Prostate gland (tissue), 2 donors: ENCODE results near the gene PRKRIP1. TPM values are rescaled to one million over a fixed set of nuclear protein-coding genes. Genes with fewer than 3 reads are reported as not detected.
"Not testable (repeated sequence)": the region's sequence is repeated elsewhere in the genome, so short reads cannot be mapped to it uniquely, and the experiment has no call there.

Experiments
- DNase-seq: peaks from one replicate; pipeline ENCODE4 v3.0.0-alpha.2; 2019; ENCODE audit warnings: low spot score
- H3K27ac ChIP-seq, 2 donors: fragments of 200-600 bp; sonication (generic); 2 replicates each; pipeline ENCODE4 v1.5.1; 2017 to 2019
- H3K27me3 ChIP-seq: fragments of 200-600 bp; sonication (generic); replicated peaks from 2 replicates; pipeline ENCODE4 v1.5.1; 2019; ENCODE audit not compliant: insufficient read depth
- H3K36me3 ChIP-seq, 2 donors: fragments of 200-600 bp; sonication (generic); 1 replicate in 1 of 2; 2 replicates in 1 of 2; pipeline versions ENCODE4 v1.5.1 to v1.8.1; 2017 to 2019
- H3K4me1 ChIP-seq: fragments of 200-600 bp; sonication (generic); replicated peaks from 2 replicates; pipeline ENCODE4 v1.5.1; 2019
- H3K4me3 ChIP-seq, 2 donors: fragments of 200-600 bp; sonication (generic); 2 replicates each; pipeline ENCODE4 v1.5.1; 2017 to 2019
- H3K9me3 ChIP-seq: fragments of 200-600 bp; sonication (generic); 2 replicates; pipeline ENCODE4 v1.5.1; 2017
- POLR2A ChIP-seq: fragments of 450-650 bp; IDR thresholded peaks from one replicate; pipeline ENCODE4 v1.6.1; 2016; ENCODE audit warnings: antibody characterized with exemption, mild to moderate bottlenecking
- POLR2AphosphoS5 ChIP-seq: sonication (generic); formaldehyde crosslinking; IDR thresholded peaks from one replicate; pipeline ENCODE4 v1.6.1; 2017; ENCODE audit warnings: antibody characterized with exemption
- WGBS: methylation state at CpG from one replicate; pipeline ENCODE4 v1.1.5; 2018; 5-methylcytosine and 5-hydroxymethylcytosine counted together
- intact Hi-C: fragments of 100-400 bp; cut with DNase I; formaldehyde crosslinking; loops from one replicate; pipeline ENCODE4 v1.14.2; 2022
- total RNA-seq, 2 donors: library from RNA; depleted of rRNA; stranded (reverse); fragments of >200 nt; gene quantifications; one replicate each; pipeline ENCODE4 v1.1.0, GENCODE V29; 2016
- TF ChIP-seq, protein P1 (sequence below), 4 experiments: fragments of 200-600 bp in 2 of 4; fragments of 450-650 bp in 2 of 4; sonication (generic) in 2 of 4; IDR thresholded peaks; 1 replicate in 3 of 4; 2 replicates in 1 of 4; pipeline ENCODE4 v1.5.1; 2016 to 2019; ENCODE audit warnings: antibody characterized with exemption in 4 of 4, mild to moderate bottlenecking in 2 of 4, moderate library complexity in 2 of 4

Gene PRKRIP1, protein sequence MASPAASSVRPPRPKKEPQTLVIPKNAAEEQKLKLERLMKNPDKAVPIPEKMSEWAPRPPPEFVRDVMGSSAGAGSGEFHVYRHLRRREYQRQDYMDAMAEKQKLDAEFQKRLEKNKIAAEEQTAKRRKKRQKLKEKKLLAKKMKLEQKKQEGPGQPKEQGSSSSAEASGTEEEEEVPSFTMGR
- total RNA-seq, result 10 to 100 TPM; 31.6 to 50.1 TPM

DNA sequence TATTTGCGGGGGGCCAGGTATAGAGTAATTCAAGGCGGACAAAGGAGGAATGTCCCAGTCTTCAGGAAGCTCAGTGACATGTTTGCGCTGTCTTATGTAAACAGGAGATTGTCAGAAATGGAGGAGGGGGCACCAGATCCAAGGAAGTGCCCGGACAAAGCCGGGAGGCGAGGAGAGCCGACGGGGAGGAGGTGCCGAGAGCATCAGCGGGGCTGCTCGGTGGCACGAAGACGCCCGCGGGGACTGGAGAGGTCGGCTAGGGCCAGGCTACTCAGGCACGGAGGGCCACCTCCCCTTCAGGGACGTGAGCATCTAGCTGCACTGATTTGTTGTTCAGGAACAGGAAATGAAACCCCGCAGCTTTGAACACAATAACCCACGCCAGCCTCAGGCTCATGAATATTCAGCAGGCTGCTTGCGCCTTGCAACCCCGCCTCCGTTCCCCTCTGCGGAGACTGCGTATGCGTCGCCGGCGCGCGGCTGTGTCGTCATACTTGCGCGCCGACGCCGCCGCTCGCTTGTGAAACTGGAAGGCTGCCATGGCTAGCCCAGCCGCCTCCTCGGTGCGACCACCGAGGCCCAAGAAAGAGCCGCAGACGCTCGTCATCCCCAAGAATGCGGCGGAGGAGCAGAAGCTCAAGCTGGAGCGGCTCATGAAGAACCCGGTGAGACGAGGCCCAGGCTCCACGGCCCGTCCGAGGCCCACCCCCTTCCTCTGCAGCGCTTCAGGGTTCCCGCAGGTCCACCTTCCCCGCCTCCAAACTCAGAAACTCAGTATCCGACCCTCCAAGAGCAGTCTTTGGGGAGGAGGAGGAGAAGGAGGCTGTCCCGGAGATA is at the start of gene PRKRIP1:
Gene PRKRIP1, plus strand, starts transcription at position 491 of the 837 bp plus-strand sequence. Its CDS starts 49 bp downstream, at position 540.
- TF ChIP-seq POLR2A (peak; percentile 60), POLR2AphosphoS5 (peak; percentile 86)
- TF ChIP-seq, protein P1, sequence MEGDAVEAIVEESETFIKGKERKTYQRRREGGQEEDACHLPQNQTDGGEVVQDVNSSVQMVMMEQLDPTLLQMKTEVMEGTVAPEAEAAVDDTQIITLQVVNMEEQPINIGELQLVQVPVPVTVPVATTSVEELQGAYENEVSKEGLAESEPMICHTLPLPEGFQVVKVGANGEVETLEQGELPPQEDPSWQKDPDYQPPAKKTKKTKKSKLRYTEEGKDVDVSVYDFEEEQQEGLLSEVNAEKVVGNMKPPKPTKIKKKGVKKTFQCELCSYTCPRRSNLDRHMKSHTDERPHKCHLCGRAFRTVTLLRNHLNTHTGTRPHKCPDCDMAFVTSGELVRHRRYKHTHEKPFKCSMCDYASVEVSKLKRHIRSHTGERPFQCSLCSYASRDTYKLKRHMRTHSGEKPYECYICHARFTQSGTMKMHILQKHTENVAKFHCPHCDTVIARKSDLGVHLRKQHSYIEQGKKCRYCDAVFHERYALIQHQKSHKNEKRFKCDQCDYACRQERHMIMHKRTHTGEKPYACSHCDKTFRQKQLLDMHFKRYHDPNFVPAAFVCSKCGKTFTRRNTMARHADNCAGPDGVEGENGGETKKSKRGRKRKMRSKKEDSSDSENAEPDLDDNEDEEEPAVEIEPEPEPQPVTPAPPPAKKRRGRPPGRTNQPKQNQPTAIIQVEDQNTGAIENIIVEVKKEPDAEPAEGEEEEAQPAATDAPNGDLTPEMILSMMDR (IDR thresholded peaks at IDR 0.05), result peak in 1 of 4 experiments; percentile 5
- Histone ChIP-seq H3K4me3 (peak within 1 kb of the TSS; percentile 87 to 89), H3K4me1 (peaks cover 5% of the 10 kb centered on the region), H3K27ac (peak within 1 kb of the TSS; percentile 89 to 92), H3K9me3 (no peaks in the 10 kb centered on the region), H3K36me3 (peaks cover 0 to 6% of the 10 kb centered on the region in 2 donors), H3K27me3 (no peaks in the 10 kb centered on the region)
- under 1% methylated on average over 56 of the region's 59 CpGs for WGBS
- DNase-seq, result peak; percentile 86
- intact Hi-C loops, result no loop called here

DNA sequence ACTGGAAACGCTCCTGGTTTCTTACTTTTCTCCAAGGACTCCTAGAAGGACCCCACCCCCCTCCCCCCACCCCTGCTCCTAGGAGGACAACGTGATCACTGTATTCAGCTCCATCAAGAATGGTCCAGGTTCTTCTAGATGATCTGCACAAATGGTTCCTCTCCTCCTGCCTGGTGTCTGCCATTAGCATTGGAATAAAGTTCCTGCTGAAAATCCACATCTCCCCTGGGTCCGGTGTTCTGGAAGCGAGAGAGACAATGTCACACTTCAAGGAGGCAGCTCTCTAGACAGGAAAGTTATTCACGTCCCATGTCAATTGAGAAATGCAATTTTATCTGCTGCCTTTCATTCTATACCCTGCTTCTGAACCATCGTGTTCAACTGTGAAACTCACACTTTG is 49.2 kb upstream of the PRKRIP1 start:
- H3K36me3 ChIP-seq, H3K9me3 ChIP-seq, H3K27me3 ChIP-seq, H3K4me3 ChIP-seq, intact Hi-C loops, H3K27ac ChIP-seq, DNase-seq, H3K4me1 ChIP-seq: not testable (repeated sequence)
- WGBS, result 99% methylated on average over 4 of the region's 6 CpGs

DNA sequence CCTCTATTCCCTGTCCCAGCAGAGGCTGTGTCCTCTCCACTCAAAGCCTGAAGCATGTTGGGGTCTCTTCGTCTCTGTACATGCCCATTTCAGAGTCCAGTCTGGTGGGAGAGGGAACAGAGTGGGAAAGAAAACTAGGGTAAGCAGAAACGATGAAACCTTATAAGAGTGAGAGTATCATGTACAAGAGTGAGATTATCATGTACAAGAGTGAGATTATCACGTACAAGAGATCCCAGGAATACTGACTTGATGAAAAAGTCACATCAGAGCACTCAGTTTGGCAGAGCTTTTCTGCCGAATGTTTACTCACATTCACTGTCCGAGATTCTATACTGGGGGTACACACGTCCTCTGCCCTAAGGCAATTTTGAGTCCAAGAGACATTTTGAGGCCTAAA is 39.8 kb upstream of the PRKRIP1 start, which contains the start of gene SPDYE6:
Gene SPDYE6, minus strand, starts transcription at position 101 of the 400 bp plus-strand sequence. CDS start 421 bp downstream, outside the sequence.
- WGBS, result no CpG with 5 or more reads among the region's 6 CpGs
- intact Hi-C loops, result not testable (repeated sequence)

DNA sequence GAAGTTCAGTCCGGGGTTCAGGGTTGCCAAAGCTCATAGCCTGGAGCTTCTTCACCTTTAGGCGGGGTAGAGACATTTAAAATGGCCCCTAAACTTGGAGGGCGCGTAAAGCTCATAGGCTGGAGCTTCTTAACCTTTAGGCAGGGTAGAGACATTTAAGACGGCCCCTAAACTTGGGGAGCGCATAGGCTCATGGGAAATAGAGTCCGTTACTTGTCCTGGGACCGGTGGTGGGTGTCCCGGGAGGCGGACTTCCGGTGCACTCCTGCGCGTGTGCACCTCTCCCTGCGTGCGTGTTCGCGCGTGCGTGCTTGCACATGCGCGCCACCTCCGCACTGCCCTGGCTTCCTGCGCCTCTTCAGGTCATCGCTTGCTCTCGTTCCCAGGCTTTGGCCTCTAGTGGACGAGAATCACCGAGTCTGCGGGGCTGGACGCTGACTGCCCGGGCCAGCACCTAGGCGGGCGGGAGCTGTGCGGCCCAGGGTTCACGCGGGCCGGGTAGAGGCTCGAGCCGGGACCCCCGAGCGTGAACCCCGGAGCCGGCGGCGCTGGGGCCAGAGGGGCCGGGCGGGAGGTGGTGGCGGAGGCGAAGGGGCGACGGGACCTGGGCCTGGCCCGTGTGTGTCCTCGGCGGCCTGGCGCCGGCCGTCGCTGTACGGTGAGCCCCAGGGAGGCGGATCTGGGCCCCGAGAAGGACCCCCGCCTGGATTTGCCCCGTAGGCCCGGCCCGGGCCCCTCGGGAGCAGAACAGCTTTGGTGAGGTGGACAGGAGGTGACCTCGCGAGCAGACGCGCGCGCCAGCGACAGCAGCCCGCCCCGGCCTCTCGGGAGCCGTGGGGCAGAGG is 32.4 kb upstream of the PRKRIP1 start:
- H3K4me1 ChIP-seq, H3K36me3 ChIP-seq, H3K27me3 ChIP-seq, H3K9me3 ChIP-seq, intact Hi-C loops: not testable (repeated sequence)
- peak; percentile 96 for DNase-seq
- peak overlapping the region; percentile 88 to 92 for H3K27ac ChIP-seq
- TF ChIP-seq POLR2A, result peak; percentile 67
- TF ChIP-seq POLR2AphosphoS5, result peak; percentile 99
- TF ChIP-seq, protein P1 (IDR thresholded peaks at IDR 0.05), result peak in 2 of 4 experiments; percentile 38 to 43
- under 1% methylated on average over 39 of the region's 76 CpGs for WGBS
- peak overlapping the region; percentile 83 to 88 for H3K4me3 ChIP-seq

More for the DNA sequence above, 39.8 kb upstream of the PRKRIP1 start, which contains the start of gene SPDYE6:
- not testable (repeated sequence) for H3K27me3 ChIP-seq, H3K4me1 ChIP-seq, H3K4me3 ChIP-seq, H3K9me3 ChIP-seq, H3K27ac ChIP-seq, H3K36me3 ChIP-seq, DNase-seq

DNA sequence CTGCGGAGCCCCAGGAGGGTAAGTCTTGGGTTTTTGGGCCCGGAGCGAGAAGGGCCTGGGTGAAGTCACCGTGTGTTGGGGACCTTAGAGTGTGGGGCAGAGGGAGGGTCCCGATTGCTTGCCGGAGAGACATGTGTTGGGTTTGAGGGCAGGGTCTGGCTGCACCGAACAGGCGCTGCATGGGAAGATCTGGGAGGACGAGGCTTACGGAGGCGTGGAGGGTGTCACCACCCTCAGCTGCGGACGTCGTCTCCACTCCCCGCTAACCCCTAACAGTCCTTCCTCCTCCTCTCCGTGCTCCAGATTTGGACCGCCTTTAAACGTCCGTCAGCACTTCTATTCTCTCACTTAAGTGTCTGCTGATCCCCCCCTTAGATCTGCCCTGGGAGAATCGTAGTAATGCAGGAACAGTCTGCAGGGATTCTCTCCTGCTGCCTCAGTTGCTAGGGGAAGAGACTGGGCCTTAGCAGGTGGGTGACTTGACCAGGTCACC is 31.7 kb upstream of the PRKRIP1 start:
- Histone ChIP-seq H3K4me3 (peak overlapping the region; percentile 83 to 88), H3K27ac (peak overlapping the region; percentile 88 to 92)
- H3K27me3 ChIP-seq, DNase-seq, H3K36me3 ChIP-seq, H3K9me3 ChIP-seq, H3K4me1 ChIP-seq, intact Hi-C loops: not testable (repeated sequence)
- under 1% methylated on average over 20 of the region's 20 CpGs for WGBS

DNA sequence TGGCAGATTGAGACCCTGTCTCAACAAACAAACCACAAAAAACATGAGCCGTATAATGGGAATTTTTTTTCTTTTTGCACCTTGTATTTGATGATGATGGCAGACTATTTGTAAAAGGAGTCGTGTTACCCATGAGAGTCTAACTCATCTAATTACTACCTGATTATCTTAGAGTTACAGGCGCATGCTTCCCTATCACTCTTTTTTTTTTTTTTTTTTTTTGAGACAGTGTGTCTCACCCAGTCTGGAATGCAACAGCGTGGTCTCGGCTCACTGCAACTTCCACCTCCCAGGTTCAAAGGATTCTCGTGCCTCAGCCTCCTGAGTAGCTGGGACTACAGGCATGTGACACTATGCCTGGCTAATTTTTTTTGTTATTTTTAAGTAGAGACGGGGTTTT is 30.8 kb upstream of the PRKRIP1 start:
- H3K9me3 ChIP-seq, H3K27ac ChIP-seq, H3K36me3 ChIP-seq, H3K4me3 ChIP-seq, H3K4me1 ChIP-seq, H3K27me3 ChIP-seq, intact Hi-C loops, DNase-seq: not testable (repeated sequence)
- WGBS, result 57% methylated on average over 7 of the region's 7 CpGs

DNA sequence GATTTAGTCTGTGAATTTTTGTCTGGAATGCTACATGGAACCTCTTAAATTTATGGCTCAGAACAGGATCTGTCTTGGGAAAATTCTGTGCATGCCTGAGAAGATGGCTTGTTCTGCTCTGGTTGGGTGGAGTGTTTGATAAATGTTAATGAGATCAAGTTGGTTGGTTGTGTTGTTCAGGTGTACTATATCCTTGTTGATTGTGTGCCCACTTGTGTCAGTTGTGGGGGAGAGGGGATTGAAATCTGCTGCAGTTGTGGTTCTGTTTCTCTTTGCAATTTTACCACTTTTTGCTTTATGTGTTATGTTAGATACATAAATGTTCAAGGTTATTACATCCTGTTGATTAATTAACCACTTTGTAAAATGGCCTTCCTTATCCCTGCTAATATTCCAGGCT is 26.1 kb upstream of the PRKRIP1 start:
- H3K4me3 ChIP-seq, intact Hi-C loops, H3K36me3 ChIP-seq, DNase-seq, H3K9me3 ChIP-seq, H3K27ac ChIP-seq, H3K27me3 ChIP-seq, H3K4me1 ChIP-seq: not testable (repeated sequence)

DNA sequence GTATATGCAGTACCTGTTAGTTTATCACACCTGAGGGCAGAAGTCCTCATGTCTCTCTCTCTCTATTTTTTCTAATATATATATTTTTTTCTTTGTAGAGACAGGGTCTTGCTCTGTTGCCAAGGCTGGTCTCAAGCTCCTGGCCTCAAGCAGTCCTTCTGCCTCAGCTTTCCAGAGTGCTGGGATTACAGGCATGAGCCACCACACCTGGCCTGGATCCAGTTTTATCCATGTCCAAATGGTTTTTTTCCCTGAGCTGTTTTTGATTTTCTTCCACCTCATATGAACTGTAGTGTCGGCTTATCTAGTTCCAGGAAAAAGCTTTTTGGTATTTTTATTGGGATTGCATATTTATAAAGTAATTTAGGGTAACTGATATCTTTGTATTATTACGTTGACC is 23.4 kb upstream of the PRKRIP1 start:
- H3K4me1 ChIP-seq, H3K36me3 ChIP-seq, H3K9me3 ChIP-seq, H3K4me3 ChIP-seq, intact Hi-C loops, H3K27me3 ChIP-seq, H3K27ac ChIP-seq, DNase-seq: not testable (repeated sequence)
- 50% methylated on average over 2 of the region's 2 CpGs for WGBS
